ENCODE results near the gene FBXW8.

The FBXW8 gene

GRCh38 chr12:116916714-116917114 lies 6.0 kb downstream of the FBXW8 start (continued):
- peak; percentile 94 for TF ChIP-seq PRDM10 (tag by site-specific recombination; IDR thresholded peaks at IDR 0.05)
- no peak; the same call in none of the 2 replicates for TF ChIP-seq ZNF776 (tag by site-specific recombination; IDR thresholded peaks at IDR 0.05; ENCODE audit: borderline replicate concordance)
- TF ChIP-seq PRDM1 (tag by site-specific recombination; IDR thresholded peaks at IDR 0.05): peak; percentile 82
- peak; percentile 74 for TF ChIP-seq ZFHX2 (tag by site-specific recombination; conservative IDR thresholded peaks at IDR 0.05)
- TF ChIP-seq ZXDB (tag by site-specific recombination; IDR thresholded peaks at IDR 0.05): peak; percentile 92
- no peak for TF ChIP-seq ZNF221 (tag by site-specific recombination; IDR thresholded peaks at IDR 0.05; ENCODE audit: borderline replicate concordance)
- no peak for TF ChIP-seq ZNF311 (tag by site-specific recombination; IDR thresholded peaks at IDR 0.05; ENCODE audit: borderline replicate concordance)
- peak; percentile 61; the same call in 1 of the 2 replicates for TF ChIP-seq OVOL3 (tag by site-specific recombination; IDR thresholded peaks at IDR 0.05)
- no peak for TF ChIP-seq ZBTB44 (tag by site-specific recombination; IDR thresholded peaks at IDR 0.05)
- peak; percentile 90 for TF ChIP-seq ZNF416 (tag by site-specific recombination; IDR thresholded peaks at IDR 0.05)
- TF ChIP-seq ZNF354C (tag by site-specific recombination; IDR thresholded peaks at IDR 0.05; ENCODE audit: borderline replicate concordance, low read depth): no peak
- TF ChIP-seq KLF9 (tag by site-specific recombination; IDR thresholded peaks at IDR 0.05; ENCODE audit: low read depth): peak; percentile 93
- no peak for TF ChIP-seq ZNF202 (tag by site-specific recombination; IDR thresholded peaks at IDR 0.05; ENCODE audit: borderline replicate concordance)
- peak; percentile 54; the same call in 1 of the 2 replicates for TF ChIP-seq ZNF501 (tag by site-specific recombination; IDR thresholded peaks at IDR 0.05)
- TF ChIP-seq ZNF544 (tag by site-specific recombination; IDR thresholded peaks at IDR 0.05): peak; percentile 42; the same call in 1 of the 2 replicates
- peak; percentile 46; the same call in 1 of the 2 replicates for TF ChIP-seq ZNF791 (tag by site-specific recombination; IDR thresholded peaks at IDR 0.05)
- no peak for TF ChIP-seq ZNF132 (tag by site-specific recombination; IDR thresholded peaks at IDR 0.05; ENCODE audit: borderline replicate concordance)
- no peak for TF ChIP-seq ZNF670 (tag by site-specific recombination; IDR thresholded peaks at IDR 0.05; ENCODE audit: low read depth)
- TF ChIP-seq ZBTB10 (tag by site-specific recombination; IDR thresholded peaks at IDR 0.05): peak; percentile 97
- peak; percentile 80 for TF ChIP-seq ZEB2 (tag by site-specific recombination; IDR thresholded peaks at IDR 0.05)
- peak; percentile 61 for TF ChIP-seq GLIS1 (tag by site-specific recombination; IDR thresholded peaks at IDR 0.05)
- peak; percentile 96 for TF ChIP-seq ZNF692 (tag by site-specific recombination; IDR thresholded peaks at IDR 0.05)
- TF ChIP-seq ZNF362 (tag by site-specific recombination; IDR thresholded peaks at IDR 0.05): no peak
- 0 out of 2 replicates have a peak, but pooled peaks have one; percentile 41 for TF ChIP-seq SP3 (tag by site-specific recombination; IDR thresholded peaks at IDR 0.05)
- TF ChIP-seq BCL11B (tag by site-specific recombination; IDR thresholded peaks at IDR 0.05; ENCODE audit: low read depth): no peak
- no peak for TF ChIP-seq HOXA7 (CRISPR knock-in tag; IDR thresholded peaks at IDR 0.05; ENCODE audit: borderline replicate concordance)
- TF ChIP-seq ZNF629 (tag by site-specific recombination; IDR thresholded peaks at IDR 0.05): peak; percentile 82
- 0 out of 2 replicates have a peak, but pooled peaks have one; percentile 29 for TF ChIP-seq ZNF701 (tag by site-specific recombination; IDR thresholded peaks at IDR 0.05)
- TF ChIP-seq ZNF26 (tag by site-specific recombination; IDR thresholded peaks at IDR 0.05): 0 out of 2 replicates have a peak, but pooled peaks have one; percentile 20
